VCaP (cell line): ENCODE results near the gene PDLIM7.

Experiments used
- H3K27ac ChIP-seq: fragments of 450-650 bp; 2 replicates; pipeline ENCODE4 v1.5.1; 2017
- CTCF ChIP-seq: fragments of 450-650 bp; conservative IDR thresholded peaks from 2 replicates; pipeline ENCODE4 v1.5.1; 2017; ENCODE audit warnings: mild to moderate bottlenecking, moderate library complexity

PDLIM7 gene

GRCh38 chr5:177491983-177492746 lies 5.2 kb downstream of the PDLIM7 start:
- no peak overlapping the region for H3K27ac ChIP-seq
- no peak for TF ChIP-seq CTCF

DNA sequence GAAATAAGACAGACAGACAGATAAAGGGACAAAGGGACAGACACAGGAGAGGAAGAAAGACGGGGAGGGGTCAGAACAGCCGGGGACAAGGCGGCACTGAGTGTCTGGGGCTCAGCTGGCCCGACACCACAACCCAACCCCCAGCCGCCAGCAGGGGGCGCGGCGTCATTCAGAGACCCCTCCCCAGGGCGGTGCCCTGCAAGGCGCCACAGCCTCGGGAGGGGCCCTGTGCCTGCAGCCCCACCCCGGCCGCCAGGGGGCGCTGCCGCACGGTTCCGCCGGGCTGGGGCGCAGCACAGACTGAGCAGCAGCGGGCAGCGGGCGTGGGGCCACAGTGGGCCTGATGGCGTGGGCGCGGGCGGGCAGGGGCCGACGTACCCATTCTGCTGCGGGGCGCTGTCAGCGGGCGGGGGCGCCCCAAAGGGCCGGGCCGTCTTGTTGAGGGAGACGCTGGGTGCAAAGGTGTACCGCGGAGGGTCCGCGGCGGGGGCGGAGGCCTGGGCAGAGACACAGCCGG lies 5.9 kb downstream of the PDLIM7 start:
- peak; percentile 61 for TF ChIP-seq CTCF
- H3K27ac ChIP-seq, result no peak overlapping the region

GRCh38 chr5:177490992-177491391 lies 6.4 kb downstream of the PDLIM7 start:
- H3K27ac ChIP-seq, result no peak overlapping the region
- TF ChIP-seq CTCF, result no peak

GRCh38 chr5:177490311-177490991 lies 7.0 kb downstream of the PDLIM7 start:
- TF ChIP-seq CTCF, result no peak
- no peak overlapping the region for H3K27ac ChIP-seq

GRCh38 chr5:177489119-177489716 lies 8.2 kb downstream of the PDLIM7 start:
- TF ChIP-seq CTCF, result no peak
- no peak overlapping the region for H3K27ac ChIP-seq

GRCh38 chr5:177487975-177488374 lies 9.4 kb downstream of the PDLIM7 start:
- no peak overlapping the region for H3K27ac ChIP-seq
- peak; percentile 39 for TF ChIP-seq CTCF

- no peak overlapping the region for H3K27ac ChIP-seq
- no peak for TF ChIP-seq CTCF
Observed at GRCh38 chr5:177487144-177487543, 10.3 kb downstream of the PDLIM7 start.
